ENCODE measurements around the gene MON1A.

The MON1A gene

GRCh38 chr3:49879721-49880120 is 49.9 kb downstream of the MON1A start:
- ATAC-seq (ENCODE audit: low read depth), result peak; percentile 2; the same call in 1 of the 3 replicates
- TF ChIP-seq CTCF (IDR thresholded peaks at IDR 0.05; ENCODE audit: poor library complexity, severe bottlenecking), result no peak
- Histone ChIP-seq H3K36me3 (ENCODE audit: low read depth) (no peaks in the 10 kb centered on the region), H3K9me3 (ENCODE audit: severe bottlenecking) (no peaks in the 10 kb centered on the region), H3K27ac (ENCODE audit: poor library complexity, severe bottlenecking) (no peak overlapping the region), H3K4me1 (ENCODE audit: insufficient read depth, poor library complexity, severe bottlenecking) (no peaks in the 10 kb centered on the region), H3K27me3 (ENCODE audit: insufficient read depth, poor library complexity, severe bottlenecking) (no peaks in the 10 kb centered on the region), H3K4me3 (ENCODE audit: severe bottlenecking) (no peak overlapping the region)
- DNase-seq (ENCODE audit: low spot score), result no peak

- DNase-seq (ENCODE audit: low spot score), result no peak
- Histone ChIP-seq H3K9me3 (ENCODE audit: severe bottlenecking) (no peaks in the 10 kb centered on the region), H3K4me3 (ENCODE audit: severe bottlenecking) (no peak overlapping the region), H3K27ac (ENCODE audit: poor library complexity, severe bottlenecking) (no peak overlapping the region), H3K36me3 (ENCODE audit: low read depth) (no peaks in the 10 kb centered on the region), H3K4me1 (ENCODE audit: insufficient read depth, poor library complexity, severe bottlenecking) (no peaks in the 10 kb centered on the region), H3K27me3 (ENCODE audit: insufficient read depth, poor library complexity, severe bottlenecking) (no peaks in the 10 kb centered on the region)
- no peak for ATAC-seq (ENCODE audit: low read depth)
- no peak for TF ChIP-seq CTCF (IDR thresholded peaks at IDR 0.05; ENCODE audit: poor library complexity, severe bottlenecking)
Observed at GRCh38 chr3:49878686-49879085, 50.9 kb downstream of the MON1A start.

- no peaks in the 10 kb centered on the region for H3K4me1 ChIP-seq (ENCODE audit: insufficient read depth, poor library complexity, severe bottlenecking)
- H3K27ac ChIP-seq (ENCODE audit: poor library complexity, severe bottlenecking), result no peak overlapping the region
- TF ChIP-seq CTCF (IDR thresholded peaks at IDR 0.05; ENCODE audit: poor library complexity, severe bottlenecking), result no peak
- H3K36me3 ChIP-seq (ENCODE audit: low read depth), result no peaks in the 10 kb centered on the region
- no peaks in the 10 kb centered on the region for H3K9me3 ChIP-seq (ENCODE audit: severe bottlenecking)
- H3K27me3 ChIP-seq (ENCODE audit: insufficient read depth, poor library complexity, severe bottlenecking), result no peaks in the 10 kb centered on the region
- no peak overlapping the region for H3K4me3 ChIP-seq (ENCODE audit: severe bottlenecking)
- DNase-seq (ENCODE audit: low spot score) (no peak), ATAC-seq (ENCODE audit: low read depth) (no peak; the same call in 2 of the 3 replicates)
Observed at GRCh38 chr3:49877716-49878115, 51.9 kb downstream of the MON1A start.

GRCh38 chr3:49876567-49876966 is 53.0 kb downstream of the MON1A start:
- Histone ChIP-seq H3K27ac (ENCODE audit: poor library complexity, severe bottlenecking) (no peak overlapping the region), H3K9me3 (ENCODE audit: severe bottlenecking) (no peaks in the 10 kb centered on the region), H3K4me1 (ENCODE audit: insufficient read depth, poor library complexity, severe bottlenecking) (no peaks in the 10 kb centered on the region), H3K27me3 (ENCODE audit: insufficient read depth, poor library complexity, severe bottlenecking) (no peaks in the 10 kb centered on the region), H3K36me3 (ENCODE audit: low read depth) (no peaks in the 10 kb centered on the region), H3K4me3 (ENCODE audit: severe bottlenecking) (no peak overlapping the region)
- DNase-seq (ENCODE audit: low spot score) (no peak), ATAC-seq (ENCODE audit: low read depth) (no peak)
- TF ChIP-seq CTCF (IDR thresholded peaks at IDR 0.05; ENCODE audit: poor library complexity, severe bottlenecking), result no peak

GRCh38 chr3:49873623-49874022 is 56.0 kb downstream of the MON1A start:
- no peak for ATAC-seq (ENCODE audit: low read depth)
- no peak overlapping the region for H3K27ac ChIP-seq (ENCODE audit: poor library complexity, severe bottlenecking)

More at GRCh38 chr3:49873623-49874022, 56.0 kb downstream of the MON1A start:
- Histone ChIP-seq H3K4me3 (ENCODE audit: severe bottlenecking) (no peak overlapping the region), H3K9me3 (ENCODE audit: severe bottlenecking) (no peaks in the 10 kb centered on the region), H3K27me3 (ENCODE audit: insufficient read depth, poor library complexity, severe bottlenecking) (peaks cover 20% of the 10 kb centered on the region), H3K36me3 (ENCODE audit: low read depth) (no peaks in the 10 kb centered on the region), H3K4me1 (ENCODE audit: insufficient read depth, poor library complexity, severe bottlenecking) (no peaks in the 10 kb centered on the region)
- DNase-seq (ENCODE audit: low spot score), result no peak
- no peak for TF ChIP-seq CTCF (IDR thresholded peaks at IDR 0.05; ENCODE audit: poor library complexity, severe bottlenecking)
